GF-D8 (cell line): ENCODE results near the gene TRIM65.
"Not testable (repeated sequence)": the region's sequence is repeated elsewhere in the genome, so short reads cannot be mapped to it uniquely, and the experiment has no call there.

Experiments
- DNase-seq: peaks from one replicate; lab custom pipeline; 2025; lab: John Stamatoyannopoulos, UW

TRIM65 gene

GRCh38 chr17:75895370-75896155, 1.2 kb downstream of the TRIM65 start:
- DNase-seq: peak; percentile 9

- DNase-seq: no peak
These were observed 2.6 kb downstream of the TRIM65 start for GRCh38 chr17:75894049-75894733.

GRCh38 chr17:75893305-75894048, 3.3 kb downstream of the TRIM65 start:
- DNase-seq: no peak

- DNase-seq: no peak
These were observed 4.1 kb downstream of the TRIM65 start for GRCh38 chr17:75892556-75893224.

- no peak for DNase-seq
These were observed 4.9 kb downstream of the TRIM65 start for GRCh38 chr17:75891605-75892555.

GRCh38 chr17:75891022-75891604, 5.6 kb downstream of the TRIM65 start:
- no peak for DNase-seq

- no peak for DNase-seq
These were observed 7.3 kb downstream of the TRIM65 start for GRCh38 chr17:75889454-75889853.

- no peak for DNase-seq
These were observed 8.3 kb downstream of the TRIM65 start for GRCh38 chr17:75888484-75888883.

- not testable (repeated sequence) for DNase-seq
These were observed 10.9 kb downstream of the TRIM65 start for GRCh38 chr17:75885860-75886259.

GRCh38 chr17:75885431-75885830, 11.3 kb downstream of the TRIM65 start:
- no peak for DNase-seq

- no peak for DNase-seq
These were observed 14.9 kb downstream of the TRIM65 start for GRCh38 chr17:75881678-75882454.

GRCh38 chr17:75880266-75880665, 16.5 kb downstream of the TRIM65 start:
- DNase-seq: no peak

GRCh38 chr17:75878174-75878998, 18.4 kb downstream of the TRIM65 start, which contains the start of gene TRIM47:
TSS of gene TRIM47 (minus strand) at chr17:75878581. CDS start at chr17:75878548, 33 bp downstream.
- DNase-seq: no peak

- DNase-seq: peak; percentile 18
These were observed 19.0 kb downstream of the TRIM65 start for GRCh38 chr17:75877752-75878173.

GRCh38 chr17:75876938-75877751, 19.6 kb downstream of the TRIM65 start:
- no peak for DNase-seq

- no peak for DNase-seq
These were observed 20.4 kb downstream of the TRIM65 start for GRCh38 chr17:75876190-75876937.

- DNase-seq: no peak
These were observed 20.9 kb downstream of the TRIM65 start for GRCh38 chr17:75875940-75876189.
